ENCODE measurements around the gene PTCD1.
"Not testable (repeated sequence)": the region's sequence is repeated elsewhere in the genome, so short reads cannot be mapped to it uniquely, and the experiment has no call there.

PTCD1 gene

DNA sequence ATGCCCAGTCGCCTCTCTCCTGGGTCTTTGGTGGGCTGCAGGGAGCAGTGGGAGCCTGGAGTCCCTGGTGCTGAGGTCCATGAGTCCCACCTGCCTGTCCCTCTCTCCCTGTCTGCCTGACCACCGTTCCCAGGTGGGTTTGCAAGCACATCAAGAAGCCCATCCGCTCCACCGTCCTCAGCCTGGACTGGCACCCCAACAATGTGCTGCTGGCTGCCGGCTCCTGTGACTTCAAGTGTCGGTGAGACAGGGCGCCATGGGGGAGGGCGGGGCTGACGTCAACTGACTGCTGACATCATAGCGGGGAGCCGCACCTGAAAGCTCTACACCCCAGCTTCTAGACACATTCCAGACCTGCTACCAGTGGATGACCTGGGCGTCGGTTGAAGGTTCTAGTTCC, 48.8 kb downstream of the PTCD1 start:
- DNase-seq (ENCODE audit: low read depth in 2 of 2) = no peak

DNA sequence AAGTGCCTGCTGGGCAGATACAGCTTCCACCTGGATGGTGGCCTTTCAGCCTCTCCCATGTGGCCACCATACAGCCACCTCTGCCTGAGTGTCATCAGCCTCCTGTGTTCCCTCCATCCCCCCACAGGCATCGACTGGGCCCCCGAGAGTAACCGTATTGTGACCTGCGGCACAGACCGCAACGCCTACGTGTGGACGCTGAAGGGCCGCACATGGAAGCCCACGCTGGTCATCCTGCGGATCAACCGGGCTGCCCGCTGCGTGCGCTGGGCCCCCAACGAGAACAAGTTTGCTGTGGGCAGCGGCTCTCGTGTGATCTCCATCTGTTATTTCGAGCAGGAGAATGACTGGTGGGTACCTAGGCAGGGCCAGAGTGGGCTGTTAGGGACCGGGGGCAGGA, 50.7 kb downstream of the PTCD1 start:
- no peak for DNase-seq (ENCODE audit: low read depth in 2 of 2)

- not testable (repeated sequence) for DNase-seq (ENCODE audit: low read depth in 2 of 2)
Measured at GRCh38 chr7:99387239-99387635, 51.4 kb downstream of the PTCD1 start.

GRCh38 chr7:99386584-99387238, 51.9 kb downstream of the PTCD1 start:
- DNase-seq (ENCODE audit: low read depth in 2 of 2) = no peak

DNA sequence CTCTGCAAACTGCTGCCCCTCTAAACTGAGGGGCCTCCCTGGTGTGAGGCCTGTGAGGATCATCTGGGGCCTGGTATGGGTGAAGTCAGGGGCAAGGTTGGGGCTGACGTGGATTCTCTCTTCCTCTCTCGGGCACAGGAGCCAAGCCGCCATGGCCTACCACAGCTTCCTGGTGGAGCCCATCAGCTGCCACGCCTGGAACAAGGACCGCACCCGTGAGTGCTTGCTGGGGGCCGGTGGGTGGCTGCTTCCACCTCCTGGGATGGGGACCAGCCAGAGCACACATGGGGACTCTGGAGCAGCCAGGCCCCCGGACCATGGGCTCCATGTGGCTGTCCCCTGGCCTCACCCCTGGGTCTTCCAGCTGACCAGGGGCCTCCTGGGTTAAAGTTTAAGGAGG, 53.0 kb downstream of the PTCD1 start:
- no peak for DNase-seq (ENCODE audit: low read depth in 2 of 2)

DNA sequence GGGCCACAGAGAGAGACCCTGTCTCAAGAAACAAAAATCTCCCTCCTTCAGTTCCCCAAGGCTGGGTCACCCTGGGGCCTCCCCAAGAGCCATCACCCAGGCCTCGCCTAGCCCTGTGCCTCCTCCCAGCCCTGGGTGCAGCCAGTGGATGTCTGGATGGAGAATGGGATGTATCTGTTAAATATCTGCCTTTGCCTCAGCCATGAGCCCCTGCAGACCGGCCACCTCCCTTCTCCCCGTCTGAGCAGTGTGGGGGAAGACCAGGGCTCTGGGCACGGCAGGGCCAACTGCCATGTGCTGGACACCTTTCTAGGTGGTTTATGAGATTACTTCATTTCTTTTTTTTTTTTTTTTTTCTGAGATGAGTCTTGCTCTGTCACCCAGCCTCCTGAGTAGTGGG, 54.1 kb downstream of the PTCD1 start:
- DNase-seq (ENCODE audit: low read depth in 2 of 2) = no peak

- no peak for DNase-seq (ENCODE audit: low read depth in 2 of 2)
Measured at GRCh38 chr7:99383791-99384370, 54.7 kb downstream of the PTCD1 start.

- no peak for DNase-seq (ENCODE audit: low read depth in 2 of 2)
Measured at GRCh38 chr7:99383203-99383602, 55.4 kb downstream of the PTCD1 start.

DNA sequence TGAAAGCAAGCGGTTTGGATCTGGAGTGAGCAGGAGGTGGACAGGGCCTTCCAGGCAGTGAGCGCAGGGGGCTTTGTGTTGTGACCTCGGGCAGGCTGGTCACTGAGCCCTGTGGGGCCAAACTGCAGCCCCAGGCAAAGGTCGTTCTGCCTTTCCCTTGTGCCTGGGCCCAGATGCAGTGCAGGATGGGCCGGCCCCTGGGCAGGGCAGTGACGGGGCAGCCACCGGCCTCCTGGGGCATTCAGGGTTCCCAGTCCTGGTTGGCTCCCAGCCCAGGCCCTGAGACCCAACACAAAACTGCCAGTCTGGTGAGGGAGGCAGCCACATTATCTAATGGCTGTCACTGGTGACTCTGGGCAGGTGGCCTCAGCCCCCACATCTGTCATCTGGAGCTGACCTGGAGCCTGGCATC, 56.9 kb downstream of the PTCD1 start:
- DNase-seq (ENCODE audit: low read depth in 2 of 2) = no peak

- DNase-seq (ENCODE audit: low read depth in 2 of 2) = no peak
Measured at GRCh38 chr7:99380823-99381663, 57.6 kb downstream of the PTCD1 start.

DNA sequence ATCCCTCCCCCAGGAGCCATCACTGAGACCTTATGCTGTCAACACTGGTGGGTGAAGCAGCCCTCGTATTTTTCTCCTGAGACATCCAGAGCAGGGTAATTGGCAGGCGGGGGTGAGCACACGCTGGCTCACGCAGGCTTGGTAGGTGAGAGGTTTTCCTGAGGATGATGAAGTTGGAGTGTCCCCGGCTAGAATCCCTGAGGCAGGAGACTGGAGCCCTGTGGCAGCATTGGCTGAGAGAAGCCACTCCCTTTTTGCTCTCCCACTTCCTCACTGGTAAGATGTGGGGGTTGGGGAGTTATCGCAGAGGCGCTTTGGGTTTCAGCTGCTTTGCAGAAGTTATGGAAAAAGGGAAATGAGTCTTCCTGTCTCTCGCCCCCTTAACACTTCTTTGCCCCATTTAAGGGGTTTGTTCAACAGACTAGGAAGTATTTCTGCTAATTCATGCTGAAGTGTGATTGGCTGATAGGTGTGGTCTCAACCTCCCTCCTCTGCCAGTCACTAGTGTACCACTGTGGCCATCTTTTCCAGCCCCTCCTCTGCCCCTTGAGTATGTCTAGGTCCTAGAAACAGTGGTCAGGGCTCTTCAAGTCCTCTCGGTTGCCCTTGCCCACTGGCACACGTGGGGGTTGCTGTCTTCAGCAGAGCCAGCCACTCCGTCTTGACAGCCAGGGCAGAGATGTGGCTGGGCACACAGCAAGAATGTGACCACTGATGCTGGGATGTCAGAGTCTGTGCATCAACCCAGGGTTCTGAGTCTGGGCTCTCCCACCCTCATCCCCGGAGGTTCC, 58.4 kb downstream of the PTCD1 start:
- no peak for DNase-seq (ENCODE audit: low read depth in 2 of 2)

GRCh38 chr7:99379693-99380031, 58.9 kb downstream of the PTCD1 start:
- DNase-seq (ENCODE audit: low read depth in 2 of 2) = not testable (repeated sequence)

GRCh38 chr7:99379043-99379577, 59.5 kb downstream of the PTCD1 start:
- peak; percentile 64 to 66 for DNase-seq (ENCODE audit: low read depth in 2 of 2)

DNA sequence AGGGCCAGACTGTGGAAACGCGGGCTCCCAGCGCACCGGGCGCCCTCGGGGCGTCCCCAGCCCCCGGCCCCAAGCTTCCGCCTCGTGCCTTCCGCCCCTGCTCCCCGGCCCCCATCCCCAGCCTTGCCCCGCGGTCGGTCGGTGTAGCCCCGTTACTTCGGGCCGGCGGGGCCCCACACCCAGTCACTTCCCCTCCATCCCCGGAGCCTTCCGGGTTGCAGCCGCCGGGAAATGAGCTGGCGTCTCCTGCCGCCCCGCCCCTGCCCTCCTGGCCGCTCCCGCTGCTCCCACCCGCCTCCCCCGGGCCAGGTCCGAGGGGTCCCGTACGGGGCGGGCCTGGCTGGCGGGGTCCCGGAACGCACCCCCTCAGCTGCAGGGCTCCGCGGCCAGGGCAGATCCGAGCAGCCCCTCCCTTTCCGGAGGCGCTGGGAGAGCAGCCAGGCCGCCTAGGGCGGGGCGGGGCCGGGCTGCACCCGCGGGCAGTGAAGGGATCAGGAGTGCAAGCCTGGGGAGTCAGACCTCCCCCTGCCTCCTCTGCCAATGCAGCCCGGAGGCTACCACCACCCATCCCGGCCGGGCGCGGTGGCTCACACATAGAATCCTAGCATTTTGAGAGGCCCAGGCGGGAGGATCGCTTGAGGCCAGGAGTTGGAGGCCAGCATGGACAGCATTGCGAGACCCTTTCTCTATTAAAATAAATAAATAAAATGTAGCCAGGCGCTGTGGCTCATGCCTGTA, 63.4 kb downstream of the PTCD1 start:
- DNase-seq (ENCODE audit: low read depth in 2 of 2) = no peak

DNA sequence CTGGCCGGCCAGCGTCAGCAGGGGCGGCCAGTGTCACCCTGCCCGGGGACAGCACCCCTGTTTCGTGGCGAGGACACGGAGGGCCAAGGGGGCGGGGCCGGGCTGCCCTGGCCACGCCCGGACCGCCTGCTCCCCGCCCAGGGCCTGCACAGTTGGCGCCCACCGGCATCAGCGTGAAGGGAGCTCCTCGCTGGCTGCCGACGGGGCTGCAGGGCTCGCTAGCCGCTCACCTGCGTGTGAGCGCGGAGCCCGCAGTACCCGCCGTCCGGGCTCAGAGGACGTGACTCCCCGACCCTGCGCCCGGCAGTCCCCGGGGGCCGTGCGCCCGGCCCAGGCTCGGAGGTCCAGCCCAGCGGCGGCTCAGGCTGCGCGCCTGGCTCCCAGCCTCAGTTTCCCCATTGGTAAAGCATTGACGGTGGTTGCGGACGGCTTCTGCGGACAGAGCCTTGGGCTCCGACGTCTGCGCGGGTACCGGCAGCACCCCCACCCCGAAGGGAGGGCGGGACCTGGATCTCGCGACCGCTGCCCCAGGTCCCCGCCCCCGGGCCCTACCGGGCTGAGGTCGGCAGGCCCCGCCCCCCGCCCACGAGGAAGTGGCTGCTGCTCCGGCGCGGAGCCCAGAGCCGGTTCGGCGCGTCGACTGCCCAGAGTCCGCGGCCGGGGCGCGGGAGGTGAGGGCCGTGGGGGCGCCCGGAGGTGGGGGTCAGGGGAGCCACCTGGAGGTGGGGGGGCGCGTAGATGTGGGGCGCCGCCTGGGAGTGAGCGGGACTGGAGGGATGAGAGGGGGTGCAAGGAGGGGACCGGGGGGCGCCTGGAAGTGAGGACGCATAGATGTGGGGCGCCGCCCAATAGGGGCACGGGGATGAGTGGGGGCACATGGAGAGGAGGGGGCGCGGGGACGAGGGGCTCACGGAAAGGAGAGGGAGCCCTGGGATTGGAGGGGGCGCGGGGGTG, 64.2 kb downstream of the PTCD1 start, which contains the start of gene ARPC1B:
TSS of gene ARPC1B (plus strand) at position 620 of the 954 bp plus-strand sequence. CDS start 10,985 bp downstream, outside the sequence.
- no peak for DNase-seq (ENCODE audit: low read depth in 2 of 2)

- no peak for DNase-seq (ENCODE audit: low read depth in 2 of 2)
Measured at GRCh38 chr7:99373091-99374066, 65.2 kb downstream of the PTCD1 start.

DNA sequence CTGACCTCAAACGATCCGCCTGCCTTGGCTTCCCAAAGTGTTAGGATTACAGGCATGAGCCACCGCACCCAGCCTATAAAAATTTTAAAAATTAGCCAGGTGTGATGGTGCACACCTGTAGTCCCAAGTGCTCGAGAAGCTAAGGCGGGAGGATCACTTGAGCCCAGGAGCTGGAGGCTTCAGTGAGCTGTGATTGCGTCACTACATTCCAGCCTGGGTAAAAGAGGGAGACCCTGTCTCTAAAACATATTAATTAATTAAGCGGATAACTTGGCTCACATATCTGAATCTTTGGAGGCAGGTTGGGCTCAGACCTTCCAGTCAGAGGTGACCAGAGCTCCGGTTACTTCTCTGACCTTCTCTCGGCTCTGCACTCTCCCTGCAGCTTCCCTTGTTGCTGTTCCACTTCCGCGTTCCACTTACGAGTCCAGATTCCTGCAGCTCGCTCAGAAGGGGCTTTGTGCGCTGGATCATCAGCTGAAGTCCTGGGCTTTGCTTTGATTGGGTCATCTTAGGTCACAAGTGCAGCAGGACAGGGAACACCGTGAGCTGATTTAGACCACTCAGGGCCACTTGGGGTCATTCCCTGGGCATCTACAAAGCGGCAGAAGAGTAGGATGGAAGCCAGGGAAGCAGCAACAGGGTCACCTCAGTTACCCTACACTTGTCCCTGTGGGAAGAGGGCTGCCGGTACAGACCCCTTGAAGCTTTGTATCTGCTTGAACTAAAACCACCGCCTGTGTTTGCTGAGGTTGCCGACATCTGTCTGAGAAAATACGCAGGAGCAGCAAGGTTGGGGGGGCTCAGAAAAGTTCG, 66.1 kb downstream of the PTCD1 start:
- DNase-seq (ENCODE audit: low read depth in 2 of 2) = no peak

- no peak for DNase-seq (ENCODE audit: low read depth in 2 of 2)
Measured at GRCh38 chr7:99371376-99371920, 67.2 kb downstream of the PTCD1 start.
